ENCODE data around the gene IVNS1ABP.

GRCh38 chr1:185349556-185349955, 32.5 kb upstream of the IVNS1ABP start:
- no peak for TF ChIP-seq CTCF (conservative IDR thresholded peaks at IDR 0.05 in 1 of 2, IDR thresholded peaks at IDR 0.05 in 1 of 2; ENCODE audit: extremely low read depth in 1 of 2, insufficient read depth in 1 of 2, low read depth in 1 of 2, low read length in 2 of 2)
- no peak for TF ChIP-seq EZH2 (IDR thresholded peaks at IDR 0.05; ENCODE audit: borderline replicate concordance, low read length)
